Endothelial cell (in vitro differentiated cells): Measurements from ENCODE around the gene SNX5. TPM values are rescaled to one million over a fixed set of nuclear protein-coding genes. Genes with fewer than 3 reads are reported as not detected.

Experiments used
- DNase-seq: peaks from one replicate; pipeline ENCODE4 v3.0.0; 2021; ENCODE audit warnings: low spot score
- H3K27ac Mint-ChIP-seq: one replicate; pipeline ENCODE4 v1.8.0; 2021; ENCODE audit warnings: mixed read lengths, inconsistent platforms; ENCODE audit not compliant: unreplicated experiment
- H3K27me3 Mint-ChIP-seq: one replicate; pipeline ENCODE4 v1.8.0; 2021; ENCODE audit warnings: mild to moderate bottlenecking, moderate library complexity, mixed read lengths, inconsistent platforms; ENCODE audit not compliant: unreplicated experiment
- H3K36me3 Mint-ChIP-seq: one replicate; pipeline ENCODE4 v1.8.0; 2021; ENCODE audit warnings: mild to moderate bottlenecking, low read depth, mixed read lengths, inconsistent platforms; ENCODE audit not compliant: unreplicated experiment
- H3K4me1 Mint-ChIP-seq: one replicate; pipeline ENCODE4 v1.8.0; 2021; ENCODE audit warnings: mild to moderate bottlenecking, mixed read lengths, inconsistent platforms; ENCODE audit not compliant: unreplicated experiment
- H3K4me3 Mint-ChIP-seq: one replicate; pipeline ENCODE4 v1.8.0; 2021; ENCODE audit warnings: mild to moderate bottlenecking, mixed read lengths, inconsistent platforms; ENCODE audit not compliant: unreplicated experiment
- H3K9me3 Mint-ChIP-seq: one replicate; pipeline ENCODE4 v1.8.0; 2021; ENCODE audit warnings: mixed read lengths, inconsistent platforms; ENCODE audit not compliant: unreplicated experiment
- total RNA-seq: library from RNA; stranded (reverse); fragmentation: NEBNext Ultra II Directional; extraction: Animal tissue kit (Norgen Biotek cat#: 25700); gene quantifications from one replicate; pipeline ENCODE4 v1.2.1, GENCODE V29; 2021; ENCODE audit not compliant: unreplicated experiment
- TF ChIP-seq, protein P1 (sequence below): fragments of 200-600 bp; sonication (generic); IDR thresholded peaks from one replicate; pipeline ENCODE4 v1.5.0; 2021; ENCODE audit warnings: antibody characterized with exemption; ENCODE audit not compliant: unreplicated experiment

SNX5 gene
- total RNA-seq, 1 donor from 2014 or later: 61.7 TPM

- Mint-ChIP-seq H3K36me3 (no peaks in the 10 kb centered on the region), H3K4me3 (no peak overlapping the region), H3K27ac (no peak overlapping the region), H3K4me1 (peaks cover 4% of the 10 kb centered on the region), H3K9me3 (no peaks in the 10 kb centered on the region), H3K27me3 (peaks cover 7% of the 10 kb centered on the region)
- TF ChIP-seq, protein P1, sequence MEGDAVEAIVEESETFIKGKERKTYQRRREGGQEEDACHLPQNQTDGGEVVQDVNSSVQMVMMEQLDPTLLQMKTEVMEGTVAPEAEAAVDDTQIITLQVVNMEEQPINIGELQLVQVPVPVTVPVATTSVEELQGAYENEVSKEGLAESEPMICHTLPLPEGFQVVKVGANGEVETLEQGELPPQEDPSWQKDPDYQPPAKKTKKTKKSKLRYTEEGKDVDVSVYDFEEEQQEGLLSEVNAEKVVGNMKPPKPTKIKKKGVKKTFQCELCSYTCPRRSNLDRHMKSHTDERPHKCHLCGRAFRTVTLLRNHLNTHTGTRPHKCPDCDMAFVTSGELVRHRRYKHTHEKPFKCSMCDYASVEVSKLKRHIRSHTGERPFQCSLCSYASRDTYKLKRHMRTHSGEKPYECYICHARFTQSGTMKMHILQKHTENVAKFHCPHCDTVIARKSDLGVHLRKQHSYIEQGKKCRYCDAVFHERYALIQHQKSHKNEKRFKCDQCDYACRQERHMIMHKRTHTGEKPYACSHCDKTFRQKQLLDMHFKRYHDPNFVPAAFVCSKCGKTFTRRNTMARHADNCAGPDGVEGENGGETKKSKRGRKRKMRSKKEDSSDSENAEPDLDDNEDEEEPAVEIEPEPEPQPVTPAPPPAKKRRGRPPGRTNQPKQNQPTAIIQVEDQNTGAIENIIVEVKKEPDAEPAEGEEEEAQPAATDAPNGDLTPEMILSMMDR: no peak
- DNase-seq: no peak
Measured at GRCh38 chr20:17925940-17926300, 42.7 kb downstream of the SNX5 start.

GRCh38 chr20:17925141-17925939 is 43.3 kb downstream of the SNX5 start:
- Mint-ChIP-seq H3K27ac (no peak overlapping the region), H3K4me3 (no peak overlapping the region), H3K4me1 (peaks cover 4% of the 10 kb centered on the region), H3K27me3 (peaks cover 7% of the 10 kb centered on the region), H3K9me3 (no peaks in the 10 kb centered on the region), H3K36me3 (no peaks in the 10 kb centered on the region)
- no peak for DNase-seq
- TF ChIP-seq, protein P1: no peak

DNA sequence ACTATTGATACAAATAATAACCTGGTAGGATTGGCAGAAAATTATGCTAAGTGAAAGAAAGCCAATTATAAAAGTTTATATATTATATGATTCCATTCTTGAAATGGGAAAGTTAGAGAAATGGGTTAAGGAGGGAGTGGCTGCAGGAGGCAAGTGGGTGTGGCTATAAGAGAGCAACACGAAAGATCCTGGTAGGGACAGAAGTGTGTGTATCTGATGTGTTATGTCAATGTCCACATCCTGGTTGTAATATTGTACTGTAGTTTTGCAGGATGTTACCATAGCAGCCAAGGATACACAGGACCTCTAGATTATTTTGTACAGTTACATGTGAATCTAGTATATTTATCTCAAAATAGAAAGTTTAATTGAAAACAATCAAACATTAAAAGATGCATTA is 46.8 kb downstream of the SNX5 start:
- H3K4me3 Mint-ChIP-seq: no peak overlapping the region
- peaks cover 9% of the 10 kb centered on the region for H3K4me1 Mint-ChIP-seq
- TF ChIP-seq, protein P1: no peak
- peaks cover 4% of the 10 kb centered on the region for H3K27me3 Mint-ChIP-seq
- H3K9me3 Mint-ChIP-seq: no peaks in the 10 kb centered on the region
- DNase-seq: no peak
- H3K27ac Mint-ChIP-seq: no peak overlapping the region
- no peaks in the 10 kb centered on the region for H3K36me3 Mint-ChIP-seq

DNA sequence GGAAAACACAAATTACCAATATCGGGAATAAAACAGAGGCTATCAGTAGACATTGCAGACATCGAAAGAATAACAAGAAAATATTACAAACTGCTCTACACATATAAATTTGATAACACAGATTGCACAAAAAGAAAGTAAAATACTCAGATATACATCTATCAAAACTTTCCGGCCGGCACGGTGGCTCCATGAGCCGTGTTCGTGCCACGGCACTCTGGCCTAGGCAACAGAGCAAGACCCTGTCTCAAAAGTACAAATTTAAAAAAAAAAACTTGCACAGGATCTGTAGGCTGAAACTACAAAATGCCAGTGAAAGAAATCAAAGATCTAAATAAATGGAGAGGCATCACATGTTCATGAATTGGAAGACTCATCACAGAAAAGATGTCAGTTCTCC is 49.4 kb downstream of the SNX5 start:
- Mint-ChIP-seq H3K9me3 (no peaks in the 10 kb centered on the region), H3K27me3 (no peaks in the 10 kb centered on the region), H3K4me3 (no peak overlapping the region), H3K4me1 (peaks cover 9% of the 10 kb centered on the region), H3K27ac (no peak overlapping the region), H3K36me3 (no peaks in the 10 kb centered on the region)
- TF ChIP-seq, protein P1: no peak
- DNase-seq: no peak

DNA sequence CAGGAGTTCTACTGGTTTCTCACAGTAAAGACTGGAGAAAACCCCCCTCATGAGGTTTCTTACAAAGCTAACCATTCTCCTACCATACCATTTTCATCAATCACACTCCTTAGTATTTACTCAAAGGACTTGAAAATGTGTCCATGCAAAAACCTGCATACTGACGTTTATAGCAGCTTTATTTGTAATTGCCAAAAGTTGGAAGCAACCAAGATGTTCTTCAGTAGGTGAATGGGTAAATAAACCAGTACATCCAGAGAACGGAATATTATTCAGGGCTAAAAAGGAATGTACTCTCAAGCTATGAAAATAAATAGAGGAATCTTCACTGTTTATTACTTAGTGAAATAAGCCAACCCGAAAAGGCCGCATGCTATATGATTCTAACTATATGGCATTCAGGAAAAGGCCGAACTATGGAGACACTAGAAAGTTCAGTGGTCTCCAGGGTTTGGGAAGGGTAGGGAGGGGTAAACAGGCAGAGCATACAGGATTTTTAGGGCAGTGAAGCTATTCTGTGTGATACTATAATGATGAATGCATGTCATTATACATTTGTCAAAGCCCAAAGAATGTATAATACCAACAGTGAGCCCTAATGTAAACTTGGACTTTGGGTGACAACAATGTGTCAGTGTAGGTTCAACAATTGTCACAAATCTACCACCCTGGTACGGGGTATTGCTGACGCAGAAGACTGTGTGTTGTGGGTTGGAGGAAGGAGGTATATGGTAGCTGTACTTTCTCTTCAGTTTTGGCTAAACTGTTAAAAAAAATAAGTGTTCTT is 50.6 kb downstream of the SNX5 start:
- no peak overlapping the region for H3K27ac Mint-ChIP-seq
- no peak overlapping the region for H3K4me3 Mint-ChIP-seq
- TF ChIP-seq, protein P1: no peak
- no peaks in the 10 kb centered on the region for H3K9me3 Mint-ChIP-seq
- peaks cover 9% of the 10 kb centered on the region for H3K4me1 Mint-ChIP-seq
- H3K27me3 Mint-ChIP-seq: no peaks in the 10 kb centered on the region
- no peak for DNase-seq
- H3K36me3 Mint-ChIP-seq: no peaks in the 10 kb centered on the region
